Mesendoderm (in vitro differentiated cells): ENCODE measurements around the gene ZNF764.

Experiments
- DNase-seq: peaks from one replicate; pipeline ENCODE4 v3.0.0; 2013
- H2AK5ac ChIP-seq: 2 replicates; pipeline ENCODE4 v1.6.1; 2013; ENCODE audit warnings: low read length, inconsistent platforms
- H2BK120ac ChIP-seq: 2 replicates; pipeline ENCODE4 v1.6.1; 2013; ENCODE audit warnings: low read depth, mild to moderate bottlenecking, low read length, moderate library complexity, mixed read lengths
- H2BK15ac ChIP-seq: replicated peaks from 2 replicates; pipeline ENCODE4 v1.6.1; 2013; ENCODE audit warnings: low read depth, mild to moderate bottlenecking, moderate library complexity
- H2BK5ac ChIP-seq: 2 replicates; pipeline ENCODE4 v1.6.1; 2013; ENCODE audit warnings: low read length, inconsistent platforms
- H3K18ac ChIP-seq: 2 replicates; pipeline ENCODE4 v1.6.1; 2013; ENCODE audit warnings: mild to moderate bottlenecking, low read length, mixed read lengths
- H3K23ac ChIP-seq: one replicate; pipeline ENCODE4 v1.6.1; 2013; ENCODE audit warnings: low read length
- H3K27ac ChIP-seq: 2 replicates; pipeline ENCODE4 v1.5.1; 2013; ENCODE audit warnings: low read depth, mild to moderate bottlenecking, inconsistent platforms, low read length, moderate library complexity
- H3K27me3 ChIP-seq: 2 replicates; pipeline ENCODE4 v1.6.1; 2013; ENCODE audit warnings: low read length, control low read depth, mild to moderate bottlenecking, inconsistent platforms; ENCODE audit not compliant: insufficient read depth, poor library complexity
- H3K36me3 ChIP-seq: 2 replicates; pipeline ENCODE4 v1.6.1; 2013; ENCODE audit warnings: low read length, inconsistent platforms; ENCODE audit not compliant: control insufficient read depth, insufficient read depth
- H3K4ac ChIP-seq: one replicate; pipeline ENCODE4 v1.6.1; 2013; ENCODE audit warnings: low read depth, mild to moderate bottlenecking, low read length, moderate library complexity
- H3K4me1 ChIP-seq: 2 replicates; pipeline ENCODE4 v1.6.1; 2013; ENCODE audit warnings: low read depth, low read length, inconsistent platforms; ENCODE audit not compliant: control insufficient read depth
- H3K4me2 ChIP-seq: 2 replicates; pipeline ENCODE4 v1.6.1; 2013; ENCODE audit warnings: low read length
- H3K4me3 ChIP-seq: 2 replicates; pipeline ENCODE4 v1.5.1; 2013; ENCODE audit warnings: mild to moderate bottlenecking, low read length
- H3K56ac ChIP-seq: one replicate; pipeline ENCODE4 v1.6.1; 2013; ENCODE audit warnings: low read length
- H3K79me1 ChIP-seq: 2 replicates; pipeline ENCODE4 v1.6.1; 2013; ENCODE audit warnings: low read length, inconsistent platforms
- H3K79me2 ChIP-seq: 2 replicates; pipeline ENCODE4 v1.6.1; 2013; ENCODE audit warnings: mild to moderate bottlenecking, low read length; ENCODE audit not compliant: control insufficient read depth, insufficient read depth
- H3K9ac ChIP-seq: 2 replicates; pipeline ENCODE4 v1.6.1; 2013; ENCODE audit warnings: low read length, inconsistent platforms
- H4K5ac ChIP-seq: one replicate; pipeline ENCODE4 v1.6.1; 2013; ENCODE audit warnings: low read length
- H4K8ac ChIP-seq: one replicate; pipeline ENCODE4 v1.6.1; 2013; ENCODE audit warnings: low read depth, mild to moderate bottlenecking, control low read depth, low read length, moderate library complexity
- WGBS: extraction: QIAGEN DNeasy Blood & Tissue Kit; methylation state at CpG from one replicate; pipeline ENCODE4 v1.1.7; 2013; ENCODE audit warnings: low lambda C conversion rate, missing lambda C conversion rate; ENCODE audit not compliant: insufficient coverage; ENCODE audit errors: extremely low coverage; 5-methylcytosine and 5-hydroxymethylcytosine counted together

The ZNF764 gene

GRCh38 chr16:30521476-30521872, 36.7 kb downstream of the ZNF764 start:
- Histone ChIP-seq H4K8ac (no peak overlapping the region), H3K4ac (no peak overlapping the region), H4K5ac (no peak overlapping the region), H3K18ac (no peak overlapping the region), H3K9ac (no peak overlapping the region), H3K4me3 (no peak overlapping the region), H3K4me2 (no peak overlapping the region), H3K36me3 (peaks cover 3% of the 10 kb centered on the region), H3K4me1 (peaks cover 2% of the 10 kb centered on the region), H3K27ac (no peak overlapping the region), H3K79me1 (no peaks in the 10 kb centered on the region), H3K27me3 (no peaks in the 10 kb centered on the region), H2AK5ac (no peak overlapping the region), H3K56ac (no peak overlapping the region), H2BK5ac (no peak overlapping the region), H2BK120ac (no peak overlapping the region), H3K79me2 (no peaks in the 10 kb centered on the region), H2BK15ac (no peak overlapping the region), H3K23ac (no peak overlapping the region)
- WGBS: no CpG with 5 or more reads among the region's 7 CpGs
- DNase-seq: no peak

- no peak overlapping the region for H2BK15ac ChIP-seq
- H3K79me1 ChIP-seq: no peaks in the 10 kb centered on the region
- no peak overlapping the region for H2BK5ac ChIP-seq
- H3K4ac ChIP-seq: no peak overlapping the region
- no peak overlapping the region for H3K27ac ChIP-seq
- no peak for DNase-seq
- H3K4me1 ChIP-seq: no peaks in the 10 kb centered on the region
- no peak overlapping the region for H3K56ac ChIP-seq
- H2AK5ac ChIP-seq: no peak overlapping the region
- no peak overlapping the region for H4K8ac ChIP-seq
- H3K4me2 ChIP-seq: no peak overlapping the region
- no peak overlapping the region for H3K9ac ChIP-seq
- H3K27me3 ChIP-seq: no peaks in the 10 kb centered on the region
- no peaks in the 10 kb centered on the region for H3K79me2 ChIP-seq
- H3K18ac ChIP-seq: no peak overlapping the region
- H3K36me3 ChIP-seq: no peaks in the 10 kb centered on the region
- no peak overlapping the region for H3K23ac ChIP-seq
- H4K5ac ChIP-seq: no peak overlapping the region
- WGBS: no CpG with 5 or more reads among the region's 20 CpGs
- no peak overlapping the region for H2BK120ac ChIP-seq
- no peak overlapping the region for H3K4me3 ChIP-seq
Measured at GRCh38 chr16:30519120-30520049, 38.8 kb downstream of the ZNF764 start.

- H3K27ac ChIP-seq: no peak overlapping the region
- no peaks in the 10 kb centered on the region for H3K36me3 ChIP-seq
- H4K8ac ChIP-seq: no peak overlapping the region
- no peaks in the 10 kb centered on the region for H3K27me3 ChIP-seq
- no peak overlapping the region for H4K5ac ChIP-seq
- no CpG with 5 or more reads among the region's 10 CpGs for WGBS
- DNase-seq: no peak
- no peaks in the 10 kb centered on the region for H3K79me2 ChIP-seq
- H3K23ac ChIP-seq: no peak overlapping the region
- no peak overlapping the region for H3K4me3 ChIP-seq
- no peak overlapping the region for H2AK5ac ChIP-seq
- H3K4ac ChIP-seq: no peak overlapping the region
- H3K4me2 ChIP-seq: no peak overlapping the region
- no peak overlapping the region for H3K18ac ChIP-seq
- H3K56ac ChIP-seq: no peak overlapping the region
- no peak overlapping the region for H3K9ac ChIP-seq
- H3K4me1 ChIP-seq: no peaks in the 10 kb centered on the region
- no peaks in the 10 kb centered on the region for H3K79me1 ChIP-seq
- no peak overlapping the region for H2BK5ac ChIP-seq
- no peak overlapping the region for H2BK15ac ChIP-seq
- no peak overlapping the region for H2BK120ac ChIP-seq
Measured at GRCh38 chr16:30518552-30518951, 39.6 kb downstream of the ZNF764 start.

- Histone ChIP-seq H3K4me1 (no peaks in the 10 kb centered on the region), H4K8ac (no peak overlapping the region)
Measured at GRCh38 chr16:30515275-30515674, 42.9 kb downstream of the ZNF764 start.

GRCh38 chr16:30511509-30511908, 46.7 kb downstream of the ZNF764 start:
- H3K9ac ChIP-seq: no peak overlapping the region
- H3K4me3 ChIP-seq: no peak overlapping the region
- no peaks in the 10 kb centered on the region for H3K79me2 ChIP-seq
- H3K4me1 ChIP-seq: no peaks in the 10 kb centered on the region
- no peak overlapping the region for H4K5ac ChIP-seq
- H3K4ac ChIP-seq: no peak overlapping the region
- no peak overlapping the region for H4K8ac ChIP-seq
- no CpG with 5 or more reads among the region's 3 CpGs for WGBS
- H3K79me1 ChIP-seq: no peaks in the 10 kb centered on the region
- no peak for DNase-seq
- no peak overlapping the region for H2AK5ac ChIP-seq
- H2BK15ac ChIP-seq: no peak overlapping the region
- H3K23ac ChIP-seq: no peak overlapping the region
- H3K27me3 ChIP-seq: no peaks in the 10 kb centered on the region
- no peak overlapping the region for H3K56ac ChIP-seq
- no peak overlapping the region for H3K18ac ChIP-seq
- no peak overlapping the region for H3K27ac ChIP-seq
- no peak overlapping the region for H2BK120ac ChIP-seq
- H2BK5ac ChIP-seq: no peak overlapping the region
- H3K36me3 ChIP-seq: no peaks in the 10 kb centered on the region
- H3K4me2 ChIP-seq: no peak overlapping the region

More at GRCh38 chr16:30515275-30515674, 42.9 kb downstream of the ZNF764 start:
- no peak overlapping the region for H3K4me2 ChIP-seq
- H3K56ac ChIP-seq: no peak overlapping the region
- H2AK5ac ChIP-seq: no peak overlapping the region
- no peak overlapping the region for H3K18ac ChIP-seq
- no peaks in the 10 kb centered on the region for H3K27me3 ChIP-seq
- DNase-seq: no peak
- H2BK15ac ChIP-seq: no peak overlapping the region
- no peak overlapping the region for H3K23ac ChIP-seq
- H3K9ac ChIP-seq: no peak overlapping the region
- H2BK5ac ChIP-seq: no peak overlapping the region
- H3K4ac ChIP-seq: no peak overlapping the region
- H4K5ac ChIP-seq: no peak overlapping the region
- no peaks in the 10 kb centered on the region for H3K79me2 ChIP-seq
- no peaks in the 10 kb centered on the region for H3K79me1 ChIP-seq
- H3K36me3 ChIP-seq: no peaks in the 10 kb centered on the region
- H3K4me3 ChIP-seq: no peak overlapping the region
- no CpG with 5 or more reads among the region's 2 CpGs for WGBS
- no peak overlapping the region for H3K27ac ChIP-seq
- H2BK120ac ChIP-seq: no peak overlapping the region
